ENCODE results near the gene EFCAB12.

The EFCAB12 gene

DNA sequence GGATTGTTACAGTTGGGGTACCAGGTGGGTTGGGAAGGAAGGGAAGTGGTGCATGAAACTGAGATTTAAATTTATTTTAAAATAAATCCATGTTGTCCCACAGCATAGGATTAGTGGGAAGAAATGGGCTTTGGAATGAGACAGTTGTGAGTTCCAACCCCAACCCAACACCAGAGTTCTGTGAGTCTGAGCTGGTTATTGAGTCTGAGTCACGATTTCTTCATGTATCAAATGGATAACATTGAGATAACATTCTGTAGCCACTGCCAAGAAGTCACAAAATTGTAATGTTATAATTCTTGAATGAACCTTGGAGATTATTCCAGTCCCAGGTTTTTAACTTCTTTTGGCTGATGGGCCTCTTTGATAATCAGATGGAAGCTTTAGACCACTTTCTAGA is 25.3 kb upstream of the EFCAB12 start:
- ChIA-PET CTCF (no interaction called here), POLR2A (no interaction called here)
- no peak for DNase-seq (ENCODE audit: extremely low spot score)
- no peak for TF ChIP-seq ARNT (IDR thresholded peaks at IDR 0.05)

- DNase-seq (ENCODE audit: extremely low spot score) = no peak
- ChIA-PET CTCF (interaction anchor here (1.3 kb wide), 1 partner anchor 8 kb away, joined by 6 read pairs; no protein-coding TSS in a partner anchor), POLR2A (interaction anchor here (2.4 kb wide), 1 partner anchor 10 kb away, joined by 13 read pairs; the partner anchor contains the start of genes IFT122 and MBD4)
- TF ChIP-seq L3MBTL2 (conservative IDR thresholded peaks at IDR 0.05) (no peak), ZNF384 (IDR thresholded peaks at IDR 0.05) (0 out of 2 replicates have a peak, but pooled peaks have one; percentile 23)
Observed at GRCh38 chr3:129449279-129450115, 21.1 kb upstream of the EFCAB12 start.

- TF ChIP-seq ELF4 (IDR thresholded peaks at IDR 0.05) (no peak), SUZ12 (IDR thresholded peaks at IDR 0.05) (no peak), FOXA1 (IDR thresholded peaks at IDR 0.05) (no peak), BHLHE40 (IDR thresholded peaks at IDR 0.05; ENCODE audit: borderline replicate concordance) (no peak), TARDBP (IDR thresholded peaks at IDR 0.05) (no peak), FOXK2 (IDR thresholded peaks at IDR 0.05) (no peak), NFRKB (IDR thresholded peaks at IDR 0.05) (no peak), L3MBTL2 (conservative IDR thresholded peaks at IDR 0.05) (no peak), ZNF384 (IDR thresholded peaks at IDR 0.05) (no peak), FOXM1 (IDR thresholded peaks at IDR 0.05; ENCODE audit: borderline replicate concordance) (no peak), HDGF (IDR thresholded peaks at IDR 0.05; ENCODE audit: borderline replicate concordance) (no peak), CTBP1 (IDR thresholded peaks at IDR 0.05; ENCODE audit: borderline replicate concordance) (no peak)
- ChIA-PET POLR2A (interaction anchor here (2.4 kb wide), 1 partner anchor 9 kb away, joined by 13 read pairs; the partner anchor contains the start of genes IFT122 and MBD4), CTCF (no interaction called here)
- no peak for DNase-seq (ENCODE audit: extremely low spot score)
Observed at GRCh38 chr3:129448186-129448895, 19.9 kb upstream of the EFCAB12 start.

DNA sequence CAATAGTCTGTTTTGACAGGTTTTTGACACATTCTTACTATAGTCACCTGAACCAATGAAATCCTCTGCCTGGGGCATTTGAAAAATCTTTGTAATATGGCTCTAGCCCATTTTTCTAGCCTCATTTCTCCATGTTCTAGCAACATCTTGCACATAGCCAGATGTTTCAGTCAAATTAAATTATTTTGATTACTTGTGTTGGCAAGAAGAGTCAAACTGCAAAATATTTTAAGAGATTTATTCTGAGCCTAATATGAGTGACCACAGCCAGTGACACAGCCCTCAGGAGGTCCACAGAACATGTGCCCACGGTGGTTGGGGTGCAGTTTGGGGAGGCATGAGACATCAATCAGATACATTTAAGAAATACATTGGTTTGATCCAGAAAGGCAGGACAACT is 18.5 kb upstream of the EFCAB12 start:
- ChIA-PET CTCF (no interaction called here), POLR2A (no interaction called here)
- DNase-seq (ENCODE audit: extremely low spot score) = no peak
- TF ChIP-seq SP1 (IDR thresholded peaks at IDR 0.05) (no peak), FOXM1 (IDR thresholded peaks at IDR 0.05; ENCODE audit: borderline replicate concordance) (no peak), L3MBTL2 (conservative IDR thresholded peaks at IDR 0.05) (no peak), NFRKB (IDR thresholded peaks at IDR 0.05) (no peak), ARNT (IDR thresholded peaks at IDR 0.05) (no peak), ZNF384 (IDR thresholded peaks at IDR 0.05) (no peak), FOXA1 (IDR thresholded peaks at IDR 0.05) (no peak), LEF1 (IDR thresholded peaks at IDR 0.05; ENCODE audit: borderline replicate concordance) (no peak), HDGF (IDR thresholded peaks at IDR 0.05; ENCODE audit: borderline replicate concordance) (no peak), ELF4 (IDR thresholded peaks at IDR 0.05) (no peak), CTBP1 (IDR thresholded peaks at IDR 0.05; ENCODE audit: borderline replicate concordance) (no peak)
- TF ChIP-seq, protein P1, sequence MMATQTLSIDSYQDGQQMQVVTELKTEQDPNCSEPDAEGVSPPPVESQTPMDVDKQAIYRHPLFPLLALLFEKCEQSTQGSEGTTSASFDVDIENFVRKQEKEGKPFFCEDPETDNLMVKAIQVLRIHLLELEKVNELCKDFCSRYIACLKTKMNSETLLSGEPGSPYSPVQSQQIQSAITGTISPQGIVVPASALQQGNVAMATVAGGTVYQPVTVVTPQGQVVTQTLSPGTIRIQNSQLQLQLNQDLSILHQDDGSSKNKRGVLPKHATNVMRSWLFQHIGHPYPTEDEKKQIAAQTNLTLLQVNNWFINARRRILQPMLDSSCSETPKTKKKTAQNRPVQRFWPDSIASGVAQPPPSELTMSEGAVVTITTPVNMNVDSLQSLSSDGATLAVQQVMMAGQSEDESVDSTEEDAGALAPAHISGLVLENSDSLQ (IDR thresholded peaks at IDR 0.05) = no peak

GRCh38 chr3:129445471-129445870 is 17.0 kb upstream of the EFCAB12 start:
- CTCF ChIA-PET = no interaction called here
- DNase-seq (ENCODE audit: extremely low spot score) = no peak
- POLR2A ChIA-PET = no interaction called here
- TF ChIP-seq HDGF (IDR thresholded peaks at IDR 0.05; ENCODE audit: borderline replicate concordance) (no peak), SUZ12 (IDR thresholded peaks at IDR 0.05) (no peak), ZNF384 (IDR thresholded peaks at IDR 0.05) (no peak), NFRKB (IDR thresholded peaks at IDR 0.05) (no peak), L3MBTL2 (conservative IDR thresholded peaks at IDR 0.05) (no peak), CTBP1 (IDR thresholded peaks at IDR 0.05; ENCODE audit: borderline replicate concordance) (no peak), FOXA1 (IDR thresholded peaks at IDR 0.05) (no peak), FOXM1 (IDR thresholded peaks at IDR 0.05; ENCODE audit: borderline replicate concordance) (no peak), ARNT (IDR thresholded peaks at IDR 0.05) (no peak), ELF4 (IDR thresholded peaks at IDR 0.05) (no peak)

GRCh38 chr3:129442947-129443346 is 14.5 kb upstream of the EFCAB12 start:
- no peak for TF ChIP-seq ZNF384 (IDR thresholded peaks at IDR 0.05)
- no peak for TF ChIP-seq SP1 (IDR thresholded peaks at IDR 0.05)
- no peak for TF ChIP-seq ELF4 (IDR thresholded peaks at IDR 0.05)
- no peak for TF ChIP-seq LEF1 (IDR thresholded peaks at IDR 0.05; ENCODE audit: borderline replicate concordance)
- ChIA-PET CTCF (no interaction called here), POLR2A (no interaction called here)
- DNase-seq (ENCODE audit: extremely low spot score) = no peak

DNA sequence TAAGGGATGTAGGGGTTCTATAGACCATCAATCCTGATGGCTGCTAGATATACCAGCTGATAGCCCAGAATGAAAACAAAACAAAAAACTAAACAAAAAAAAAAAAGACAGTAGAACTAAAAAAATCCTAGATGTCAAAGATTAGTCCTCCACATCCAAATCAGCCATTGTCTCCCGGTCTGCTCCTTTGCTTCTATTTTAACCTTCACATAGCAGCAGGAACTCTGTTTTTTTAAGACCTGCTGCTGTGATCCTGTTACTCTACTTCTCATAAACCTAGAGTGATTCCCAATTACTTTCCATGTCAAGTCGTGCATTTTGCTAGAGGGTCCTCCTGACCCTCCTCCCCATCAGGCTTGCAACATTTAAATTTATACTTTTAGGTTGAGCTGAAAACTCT is 14.1 kb upstream of the EFCAB12 start:
- ChIA-PET POLR2A (no interaction called here), CTCF (no interaction called here)
- TF ChIP-seq ZNF384 (IDR thresholded peaks at IDR 0.05) = no peak
- TF ChIP-seq SUZ12 (IDR thresholded peaks at IDR 0.05) = no peak
- TF ChIP-seq FOXK2 (IDR thresholded peaks at IDR 0.05) = no peak
- TF ChIP-seq, protein P1 (IDR thresholded peaks at IDR 0.05) = no peak
- no peak for TF ChIP-seq ELF4 (IDR thresholded peaks at IDR 0.05)
- TF ChIP-seq BHLHE40 (IDR thresholded peaks at IDR 0.05; ENCODE audit: borderline replicate concordance) = no peak
- TF ChIP-seq TARDBP (IDR thresholded peaks at IDR 0.05) = no peak
- no peak for TF ChIP-seq ARNT (IDR thresholded peaks at IDR 0.05)
- no peak for TF ChIP-seq LEF1 (IDR thresholded peaks at IDR 0.05; ENCODE audit: borderline replicate concordance)
- TF ChIP-seq NFRKB (IDR thresholded peaks at IDR 0.05) = no peak
- DNase-seq (ENCODE audit: extremely low spot score) = no peak

Measured in HEK293T (cell line).